NCI-H2196 (cell line): ENCODE data around the gene ATP4A.

Experiments used
- DNase-seq: peaks from one replicate; lab custom pipeline; 2025; ENCODE audit not compliant: unreplicated experiment; lab: John Stamatoyannopoulos, UW

ATP4A gene

DNA sequence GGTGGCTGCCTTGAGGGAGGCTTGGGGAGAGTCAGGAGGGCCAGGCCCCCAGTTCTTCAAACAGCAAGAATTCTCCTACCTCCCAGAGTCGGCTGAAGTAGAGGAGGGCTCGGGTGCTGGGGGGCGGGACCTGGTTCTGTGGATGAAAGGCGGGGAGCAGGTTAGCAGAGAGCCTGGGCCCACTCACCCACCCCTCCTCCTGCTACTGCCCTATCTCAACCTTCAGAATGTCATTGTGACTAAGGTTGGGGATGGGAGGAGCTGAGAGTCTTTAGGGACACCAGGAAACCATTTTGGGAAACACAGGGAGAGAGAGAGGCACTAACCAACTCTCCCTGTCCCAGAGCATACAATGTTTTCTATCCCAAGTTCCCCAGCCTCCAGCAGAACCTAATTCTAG is 60.7 kb downstream of the ATP4A start:
- DNase-seq, result no peak

DNA sequence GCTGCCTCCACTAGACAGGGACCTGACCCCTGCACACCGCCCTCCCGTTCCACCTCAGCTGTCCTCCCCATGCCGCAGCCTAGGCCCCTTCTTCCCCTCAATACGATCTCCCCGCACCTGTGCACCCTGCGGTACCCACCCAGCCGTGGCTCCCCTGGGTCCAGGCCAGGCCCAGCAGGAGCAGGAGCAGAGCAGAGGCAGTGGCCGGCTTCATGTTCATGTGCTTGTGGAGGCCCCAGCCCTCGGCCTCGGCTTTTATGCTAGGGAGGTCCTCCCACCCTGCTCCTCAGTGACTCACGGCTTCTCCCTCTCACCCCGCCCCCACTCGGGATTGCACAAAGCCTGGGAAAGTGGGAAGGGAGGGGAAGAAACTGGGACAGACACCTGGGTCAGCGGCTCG is 61.8 kb downstream of the ATP4A start:
- DNase-seq, result no peak

DNA sequence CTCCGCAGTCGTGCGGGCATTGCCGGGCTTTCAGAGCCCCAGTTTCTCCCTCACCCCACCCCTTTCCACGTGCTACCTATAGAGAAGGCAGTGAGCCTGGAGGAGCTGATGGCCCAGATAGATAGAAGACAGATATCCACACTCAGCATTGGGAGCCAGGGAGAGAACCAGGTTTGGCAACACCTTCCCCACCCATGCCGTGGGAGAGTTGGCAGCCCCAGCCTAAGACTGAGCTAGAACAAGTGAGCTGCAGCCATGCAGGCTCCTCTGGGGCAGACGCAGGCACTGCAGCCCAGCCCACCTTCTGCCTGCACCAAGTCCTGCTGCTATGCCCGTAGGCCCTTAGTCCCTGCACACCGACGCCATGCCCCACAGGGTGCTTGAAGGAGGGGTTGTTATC is 62.8 kb downstream of the ATP4A start:
- DNase-seq, result no peak
